GM13977 (cell line): ENCODE results near the gene ADK.
"Not testable (repeated sequence)": the region's sequence is repeated elsewhere in the genome, so short reads cannot be mapped to it uniquely, and the experiment has no call there.

Experiments used
- DNase-seq: peaks from one replicate; pipeline ENCODE4 v3.0.0; 2012; ENCODE audit warnings: low spot score
- CTCF ChIP-seq: IDR thresholded peaks from 2 replicates; pipeline ENCODE4 v1.5.1; 2012; ENCODE audit warnings: mild to moderate bottlenecking, control low read depth; ENCODE audit not compliant: insufficient read depth; ENCODE audit errors: extremely low read depth, missing control alignments
- in situ Hi-C: fragments of 300-500 bp; cut with MboI; formaldehyde crosslinking; loops from one replicate; pipeline ENCODE4 v1.12.0; 2022; ENCODE audit warnings: low sequenced_read_pairs, low pct_unique_long_range_greater_than_20kb, mixed read lengths, inconsistent platforms; ENCODE audit not compliant: unreplicated experiment

ADK gene

GRCh38 chr10:74178042-74178791 is 27.2 kb downstream of the ADK start:
- DNase-seq = no peak
- in situ Hi-C loops = no loop called here
- no peak for TF ChIP-seq CTCF

- in situ Hi-C loops = no loop called here
- DNase-seq = no peak
- TF ChIP-seq CTCF = no peak
Measured at GRCh38 chr10:74179111-74179710, 28.2 kb downstream of the ADK start.

- no peak for TF ChIP-seq CTCF
- DNase-seq = no peak
- in situ Hi-C loops = no loop called here
Measured at GRCh38 chr10:74186678-74187077, 35.7 kb downstream of the ADK start.

DNA sequence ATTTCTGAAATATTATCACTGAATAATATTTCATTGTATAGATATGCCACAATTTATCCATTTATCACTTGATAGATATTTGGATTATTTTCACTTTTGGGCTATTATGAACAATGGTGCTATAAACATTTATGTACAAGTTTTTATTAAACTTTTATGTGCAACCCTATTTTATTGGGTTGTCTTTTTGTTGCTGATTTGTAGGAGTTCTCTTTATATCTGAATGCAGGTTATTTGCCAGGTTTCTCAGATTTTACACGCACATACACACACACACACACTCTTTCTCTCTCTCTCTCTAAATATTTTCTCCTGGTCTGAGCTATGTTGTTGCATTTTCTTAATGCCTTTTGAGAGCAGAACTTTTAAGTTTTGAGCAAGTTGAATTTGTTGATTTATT is 36.2 kb downstream of the ADK start:
- no peak for TF ChIP-seq CTCF
- in situ Hi-C loops = no loop called here
- no peak for DNase-seq

- in situ Hi-C loops, DNase-seq: not testable (repeated sequence)
Measured at GRCh38 chr10:74188617-74189016, 37.6 kb downstream of the ADK start.

- TF ChIP-seq CTCF = no peak
- in situ Hi-C loops = no loop called here
- DNase-seq = peak; percentile 39
Measured at GRCh38 chr10:74189999-74190421, 39.0 kb downstream of the ADK start.

- no peak for TF ChIP-seq CTCF
- in situ Hi-C loops = no loop called here
- DNase-seq = no peak
Measured at GRCh38 chr10:74190494-74190893, 39.5 kb downstream of the ADK start.
